Heart left ventricle (tissue), 16 donors: ENCODE data around the gene LSAMP. TPM values are rescaled to one million over a fixed set of nuclear protein-coding genes. Genes with fewer than 3 reads are reported as not detected.

ENCODE experiments used
- ATAC-seq, 4 donors: fragments of 200-7000 bp; cut with Tn5 transposase; one replicate each; pipeline ENCODE4 v1.9.1; 2020 to 2022; ENCODE audit warnings: moderate library complexity in 4 of 4, mild to moderate bottlenecking in 3 of 4, moderate number of reproducible peaks in 1 of 4
- DNase-seq, 5 donors: peaks; one replicate each; pipeline ENCODE4 v3.0.0-alpha.2; 2020
- H3K27ac ChIP-seq, 12 donors: fragments of 200-600 bp; sonication (generic) in 4 of 12; one replicate each; pipeline versions ENCODE4 v1.5.0 to v1.8.0; 2016 to 2022; ENCODE audit warnings: mild to moderate bottlenecking in 2 of 12
- H3K27me3 ChIP-seq, 9 donors: fragments of 200-600 bp; sonication (generic) in 2 of 9; one replicate each; pipeline versions ENCODE4 v1.5.1 to v1.8.0; 2016 to 2022; ENCODE audit warnings: mild to moderate bottlenecking in 3 of 9
- H3K36me3 ChIP-seq, 9 donors: fragments of 200-600 bp; sonication (generic) in 2 of 9; one replicate each; pipeline versions ENCODE4 v1.5.0 to v1.8.0; 2018 to 2022; ENCODE audit warnings: mild to moderate bottlenecking in 2 of 9
- H3K4me1 ChIP-seq, 12 donors: fragments of 200-600 bp; sonication (generic) in 4 of 12; one replicate each; pipeline versions ENCODE4 v1.5.0 to v1.8.0; 2016 to 2022; ENCODE audit warnings: mild to moderate bottlenecking in 3 of 12
- H3K4me3 ChIP-seq, 12 donors: fragments of 200-600 bp; sonication (generic) in 4 of 12; one replicate each; pipeline versions ENCODE4 v1.5.0 to v1.8.0; 2017 to 2022; ENCODE audit warnings: mild to moderate bottlenecking in 9 of 12, moderate library complexity in 4 of 12
- H3K9me3 ChIP-seq, 12 donors: fragments of 200-600 bp; sonication (generic) in 4 of 12; one replicate each; pipeline versions ENCODE4 v1.5.0 to v1.8.0; 2016 to 2022; ENCODE audit warnings: mild to moderate bottlenecking in 1 of 12
- CTCF ChIP-seq, 12 donors: fragments of 200-600 bp; sonication (generic) in 4 of 12; IDR thresholded peaks; one replicate each; pipeline versions ENCODE4 v1.5.0 to v1.8.0; 2018 to 2022; ENCODE audit warnings: antibody characterized with exemption in 12 of 12, mild to moderate bottlenecking in 5 of 12
- POLR2A ChIP-seq, 2 donors: fragments of 450-650 bp; IDR thresholded peaks; one replicate each; pipeline ENCODE4 v1.6.1; 2017; ENCODE audit warnings: antibody characterized with exemption in 2 of 2, mild to moderate bottlenecking in 2 of 2, moderate library complexity in 2 of 2
- WGBS, 4 donors: extraction: QIAGEN DNeasy Blood & Tissue Kit in 2 of 4; methylation state at CpG; one replicate each; pipeline versions ENCODE4 v1.1.5 to v1.1.7; 2013 to 2018; 5-methylcytosine and 5-hydroxymethylcytosine counted together
- intact Hi-C, 10 donors: fragments of 100-400 bp; cut with DNase I; formaldehyde crosslinking; loops; one replicate each; pipeline versions ENCODE4 v1.11.1 to v1.14.2; 2022
- polyA plus RNA-seq, 2 donors: library from polyadenylated mRNA; stranded (reverse); fragments of 200-250 nt; gene quantifications; one replicate each; pipeline ENCODE4 v1.2.3, GENCODE V29; 2013
- total RNA-seq, 9 donors: library from RNA; depleted of rRNA in 2 of 9; stranded (reverse); fragments of >200 nt in 2 of 9; fragmentation: NEBNext Ultra II Directional in 3 of 9; extraction: Animal tissue kit (Norgen Biotek cat#: 25700) in 3 of 9; gene quantifications; one replicate each; pipeline versions ENCODE4 v1.1.0 to v1.2.4, GENCODE V29; 2016 to 2023
- donor health status: ischemic (EF 13 %, LVEDD 7.1; RV severe dilation, severe dysfunction).
- donor health status: healthy with polysubstance abuse.
- donor health status: DM: no; HTN: yes; CAD: no.
- donor health status: DM: no; HTN: no; CAD: no.
- donor health status: ischemic (EF 25% LVEDD 6.9; RV normal size, moderate dysfunction).
- donor health status: ischemic (EF 25% LVEDD 5.7; RV mildly dilated, moderate dysfunction).
- donor health status: healthy.
- donor health status: DM: yes; HTN: yes; CAD: no.
- donor health status: ischemic (EF 35%, LVEDD 5.7; RV mildly dilated, moderate dysfunction).
- donor health status: nonischemic (EF 11% LVEDD 7.7; RV severe dilation, severe dysfunction).
- donor health status: DM: yes; HTN: yes; CAD: no.
- donor health status: PGD.
- donor health status: ischemic (EF 29% LVEDD 5.4; RV normal size, mild dysfunction).
- donor health status: nonischemic (EF 23%, LVEDD 6.1; RV moderate dilation, normal function).

The LSAMP gene
- total and polyA plus RNA-seq, 11 donors, result 1.6 to 52.3 (median 7.2) TPM

- Histone ChIP-seq H3K27ac (no peak overlapping the region), H3K27me3 (peaks cover 0 to 16% (median 0%) of the 10 kb centered on the region in 9 donors), H3K9me3 (no peaks in the 10 kb centered on the region), H3K4me3 (no peak overlapping the region), H3K4me1 (no peaks in the 10 kb centered on the region), H3K36me3 (no peaks in the 10 kb centered on the region)
- WGBS, 4 donors, result 42 to 62% (median 53%) methylated on average over 6 of the region's 6 CpGs
- ATAC-seq (peak in 1 of 4 donors; percentile 28), DNase-seq (no peak)
- intact Hi-C loops, result no loop called here
- TF ChIP-seq CTCF (IDR thresholded peaks at IDR 0.05) (no peak), POLR2A (IDR thresholded peaks at IDR 0.05) (no peak)
These were observed 582.4 kb downstream of the LSAMP start for GRCh38 chr3:115862849-115863248.

- 65 to 76% (median 67%) methylated on average over 1 of the region's 1 CpG for WGBS, 4 donors
- H3K27me3 ChIP-seq, result peaks cover 0 to 16% (median 0%) of the 10 kb centered on the region in 9 donors
- TF ChIP-seq POLR2A (IDR thresholded peaks at IDR 0.05), result no peak
- no peak for TF ChIP-seq CTCF (IDR thresholded peaks at IDR 0.05)
- DNase-seq (no peak), ATAC-seq (no peak)
- H3K9me3 ChIP-seq, result no peaks in the 10 kb centered on the region
- intact Hi-C loops, result no loop called here
- H3K36me3 ChIP-seq, result no peaks in the 10 kb centered on the region
- no peaks in the 10 kb centered on the region for H3K4me1 ChIP-seq
- no peak overlapping the region for H3K27ac ChIP-seq
- no peak overlapping the region for H3K4me3 ChIP-seq
These were observed 583.2 kb downstream of the LSAMP start for GRCh38 chr3:115862099-115862498.

- Histone ChIP-seq H3K4me3 (no peak overlapping the region), H3K36me3 (no peaks in the 10 kb centered on the region), H3K27ac (no peak overlapping the region), H3K9me3 (no peaks in the 10 kb centered on the region), H3K4me1 (no peaks in the 10 kb centered on the region), H3K27me3 (peaks cover 0 to 16% (median 0%) of the 10 kb centered on the region in 9 donors)
- intact Hi-C loops, result no loop called here
- TF ChIP-seq CTCF (IDR thresholded peaks at IDR 0.05) (no peak), POLR2A (IDR thresholded peaks at IDR 0.05) (no peak)
- WGBS, 4 donors, result 78 to 83% (median 80%) methylated on average over 6 of the region's 6 CpGs
- no peak for ATAC-seq
- no peak for DNase-seq
These were observed 584.0 kb downstream of the LSAMP start for GRCh38 chr3:115861166-115861733.

GRCh38 chr3:115860766-115861165 lies 584.5 kb downstream of the LSAMP start:
- Histone ChIP-seq H3K4me1 (no peaks in the 10 kb centered on the region), H3K4me3 (no peak overlapping the region), H3K36me3 (no peaks in the 10 kb centered on the region), H3K27me3 (peaks cover 0 to 16% (median 0%) of the 10 kb centered on the region in 9 donors), H3K27ac (no peak overlapping the region), H3K9me3 (no peaks in the 10 kb centered on the region)
- intact Hi-C loops, result no loop called here
- 87 to 93% (median 89%) methylated on average over 2 of the region's 2 CpGs for WGBS, 4 donors
- TF ChIP-seq CTCF (IDR thresholded peaks at IDR 0.05) (no peak), POLR2A (IDR thresholded peaks at IDR 0.05) (no peak)
- DNase-seq (no peak), ATAC-seq (no peak)
